B cell (primary cell): ENCODE measurements around the gene HOXB6.

ENCODE experiments used
- CTCF ChIP-seq: fragments of 200-600 bp; IDR thresholded peaks from one replicate; pipeline ENCODE4 v1.8.0; 2022; ENCODE audit warnings: antibody characterized with exemption, mild to moderate bottlenecking
- EZH2 ChIP-seq: IDR thresholded peaks from 2 replicates; pipeline ENCODE4 v1.6.1; 2012; ENCODE audit warnings: borderline replicate concordance, low read depth, mild to moderate bottlenecking, moderate library complexity, low read length; ENCODE audit not compliant: insufficient read depth, poor library complexity, severe bottlenecking

GRCh38 chr17:48558831-48559121 is 46.0 kb downstream of the HOXB6 start:
- TF ChIP-seq CTCF, result no peak
- no peak for TF ChIP-seq EZH2
